GM12801 (cell line): ENCODE results near the gene SELENON.

ENCODE experiments used
- CTCF ChIP-seq: IDR thresholded peaks from one replicate; pipeline ENCODE4 v1.5.1; 2011; ENCODE audit warnings: control low read depth; ENCODE audit not compliant: insufficient read length; ENCODE audit errors: extremely low read depth

The SELENON gene

GRCh38 chr1:25772692-25773245 is 27.2 kb upstream of the SELENON start:
- no peak for TF ChIP-seq CTCF

GRCh38 chr1:25773441-25774125 is 26.4 kb upstream of the SELENON start:
- TF ChIP-seq CTCF: no peak

GRCh38 chr1:25774206-25774803 is 25.7 kb upstream of the SELENON start:
- TF ChIP-seq CTCF: no peak

GRCh38 chr1:25774921-25775771 is 24.8 kb upstream of the SELENON start:
- TF ChIP-seq CTCF: no peak

GRCh38 chr1:25779388-25779787 is 20.6 kb upstream of the SELENON start:
- TF ChIP-seq CTCF: no peak

- no peak for TF ChIP-seq CTCF
Measured at GRCh38 chr1:25779894-25780293, 20.1 kb upstream of the SELENON start.
